ENCODE measurements around the gene MCC.

MCC gene

DNA sequence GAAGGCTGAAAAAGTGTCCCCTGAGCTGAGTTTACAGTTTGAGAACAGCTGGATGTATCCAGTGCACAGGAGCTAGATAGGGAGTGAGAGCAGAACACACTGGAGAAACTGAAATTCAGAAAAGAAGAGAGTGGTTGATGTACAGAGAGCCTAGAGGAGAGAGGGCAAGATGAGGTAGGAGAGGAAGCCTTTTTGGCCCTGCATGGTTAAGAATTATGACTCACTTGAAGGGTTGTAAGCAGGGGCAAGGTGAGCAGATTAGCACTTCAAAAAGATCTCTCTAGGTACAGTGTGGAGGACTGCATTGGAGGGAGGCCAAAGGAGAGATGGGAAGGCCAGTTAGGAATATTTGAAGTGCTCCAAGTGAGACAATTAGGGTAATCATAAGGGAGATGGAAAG is 25.2 kb downstream of the MCC start:
- no peak for TF ChIP-seq YY1 (IDR thresholded peaks at IDR 0.05; ENCODE audit: low read depth)
- TF ChIP-seq, protein P1, sequence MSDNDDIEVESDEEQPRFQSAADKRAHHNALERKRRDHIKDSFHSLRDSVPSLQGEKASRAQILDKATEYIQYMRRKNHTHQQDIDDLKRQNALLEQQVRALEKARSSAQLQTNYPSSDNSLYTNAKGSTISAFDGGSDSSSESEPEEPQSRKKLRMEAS (IDR thresholded peaks at IDR 0.05), result no peak
- TF ChIP-seq, protein P2, sequence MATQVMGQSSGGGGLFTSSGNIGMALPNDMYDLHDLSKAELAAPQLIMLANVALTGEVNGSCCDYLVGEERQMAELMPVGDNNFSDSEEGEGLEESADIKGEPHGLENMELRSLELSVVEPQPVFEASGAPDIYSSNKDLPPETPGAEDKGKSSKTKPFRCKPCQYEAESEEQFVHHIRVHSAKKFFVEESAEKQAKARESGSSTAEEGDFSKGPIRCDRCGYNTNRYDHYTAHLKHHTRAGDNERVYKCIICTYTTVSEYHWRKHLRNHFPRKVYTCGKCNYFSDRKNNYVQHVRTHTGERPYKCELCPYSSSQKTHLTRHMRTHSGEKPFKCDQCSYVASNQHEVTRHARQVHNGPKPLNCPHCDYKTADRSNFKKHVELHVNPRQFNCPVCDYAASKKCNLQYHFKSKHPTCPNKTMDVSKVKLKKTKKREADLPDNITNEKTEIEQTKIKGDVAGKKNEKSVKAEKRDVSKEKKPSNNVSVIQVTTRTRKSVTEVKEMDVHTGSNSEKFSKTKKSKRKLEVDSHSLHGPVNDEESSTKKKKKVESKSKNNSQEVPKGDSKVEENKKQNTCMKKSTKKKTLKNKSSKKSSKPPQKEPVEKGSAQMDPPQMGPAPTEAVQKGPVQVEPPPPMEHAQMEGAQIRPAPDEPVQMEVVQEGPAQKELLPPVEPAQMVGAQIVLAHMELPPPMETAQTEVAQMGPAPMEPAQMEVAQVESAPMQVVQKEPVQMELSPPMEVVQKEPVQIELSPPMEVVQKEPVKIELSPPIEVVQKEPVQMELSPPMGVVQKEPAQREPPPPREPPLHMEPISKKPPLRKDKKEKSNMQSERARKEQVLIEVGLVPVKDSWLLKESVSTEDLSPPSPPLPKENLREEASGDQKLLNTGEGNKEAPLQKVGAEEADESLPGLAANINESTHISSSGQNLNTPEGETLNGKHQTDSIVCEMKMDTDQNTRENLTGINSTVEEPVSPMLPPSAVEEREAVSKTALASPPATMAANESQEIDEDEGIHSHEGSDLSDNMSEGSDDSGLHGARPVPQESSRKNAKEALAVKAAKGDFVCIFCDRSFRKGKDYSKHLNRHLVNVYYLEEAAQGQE (IDR thresholded peaks at IDR 0.05; ENCODE audit: low read depth), result no peak
- no peak for TF ChIP-seq EP300 (IDR thresholded peaks at IDR 0.05; ENCODE audit: borderline replicate concordance)
- TF ChIP-seq FOXM1 (IDR thresholded peaks at IDR 0.05; ENCODE audit: borderline replicate concordance, low read depth), result no peak
- TF ChIP-seq, protein P3, sequence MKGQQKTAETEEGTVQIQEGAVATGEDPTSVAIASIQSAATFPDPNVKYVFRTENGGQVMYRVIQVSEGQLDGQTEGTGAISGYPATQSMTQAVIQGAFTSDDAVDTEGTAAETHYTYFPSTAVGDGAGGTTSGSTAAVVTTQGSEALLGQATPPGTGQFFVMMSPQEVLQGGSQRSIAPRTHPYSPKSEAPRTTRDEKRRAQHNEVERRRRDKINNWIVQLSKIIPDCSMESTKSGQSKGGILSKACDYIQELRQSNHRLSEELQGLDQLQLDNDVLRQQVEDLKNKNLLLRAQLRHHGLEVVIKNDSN (IDR thresholded peaks at IDR 0.05), result no peak
- TF ChIP-seq NFIC (IDR thresholded peaks at IDR 0.05), result no peak
- TF ChIP-seq TCF12 (IDR thresholded peaks at IDR 0.05; ENCODE audit: low read depth), result no peak
- no peak for TF ChIP-seq EGR1 (IDR thresholded peaks at IDR 0.05)

DNA sequence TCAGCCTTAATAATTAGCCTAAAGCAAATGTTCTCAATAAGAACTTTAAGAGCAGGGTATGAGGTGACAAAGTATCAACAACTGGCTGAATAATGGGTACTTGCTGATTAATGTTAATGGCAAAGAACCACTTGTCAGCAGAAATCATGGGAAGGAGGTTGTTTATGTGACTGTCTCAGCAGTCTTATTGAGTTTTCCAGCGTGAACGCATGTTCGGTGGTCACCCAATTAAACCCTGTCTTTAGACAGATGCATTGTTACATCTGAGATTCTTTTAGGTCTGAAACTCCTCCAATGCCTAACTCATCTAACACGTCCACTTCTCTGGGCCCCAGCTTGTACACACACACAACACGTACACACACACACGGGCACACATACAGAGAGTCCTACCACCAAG is 35.3 kb downstream of the MCC start:
- TF ChIP-seq NFIC (IDR thresholded peaks at IDR 0.05) (no peak), ZBTB7A (IDR thresholded peaks at IDR 0.05; ENCODE audit: low read depth) (no peak), TCF12 (IDR thresholded peaks at IDR 0.05; ENCODE audit: low read depth) (no peak), CEBPB (IDR thresholded peaks at IDR 0.05) (no peak), CREB1 (IDR thresholded peaks at IDR 0.05; ENCODE audit: low read depth) (no peak), YY1 (IDR thresholded peaks at IDR 0.05; ENCODE audit: low read depth) (no peak), TEAD4 (IDR thresholded peaks at IDR 0.05) (no peak), TAF1 (IDR thresholded peaks at IDR 0.05; ENCODE audit: low read depth) (no peak)

DNA sequence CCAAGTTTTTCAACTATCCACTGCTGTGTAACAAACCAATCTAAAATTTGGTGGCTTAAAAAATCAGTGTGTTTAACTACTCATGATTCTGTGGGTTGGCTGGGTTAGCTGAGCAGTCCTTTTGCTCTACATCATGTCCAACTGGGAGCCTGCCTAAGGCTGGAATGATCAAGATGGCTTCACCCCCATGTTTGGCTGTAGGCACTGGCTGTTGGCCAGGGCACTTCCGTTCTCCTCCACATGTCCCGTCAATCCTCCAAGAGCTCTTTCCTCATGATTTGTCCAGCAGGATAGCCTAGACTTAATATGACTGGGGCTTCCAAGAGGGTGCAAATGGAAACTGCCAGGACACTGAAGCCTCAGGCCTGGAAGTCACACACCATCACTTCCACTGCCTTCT is 36.5 kb downstream of the MCC start:
- TF ChIP-seq CREB1 (IDR thresholded peaks at IDR 0.05; ENCODE audit: low read depth), result no peak
- TF ChIP-seq, protein P1 (IDR thresholded peaks at IDR 0.05), result no peak
- no peak for TF ChIP-seq ZBTB7A (IDR thresholded peaks at IDR 0.05; ENCODE audit: low read depth)
- TF ChIP-seq, protein P3 (IDR thresholded peaks at IDR 0.05), result no peak
- TF ChIP-seq, protein P2 (IDR thresholded peaks at IDR 0.05; ENCODE audit: low read depth), result no peak
- TF ChIP-seq TCF12 (IDR thresholded peaks at IDR 0.05; ENCODE audit: low read depth), result no peak
- TF ChIP-seq NFIC (IDR thresholded peaks at IDR 0.05), result no peak
- TF ChIP-seq RAD21 (IDR thresholded peaks at IDR 0.05; ENCODE audit: low read depth), result no peak
- TF ChIP-seq CEBPB (IDR thresholded peaks at IDR 0.05), result no peak
- TF ChIP-seq EGR1 (IDR thresholded peaks at IDR 0.05), result no peak
- no peak for TF ChIP-seq TAF1 (IDR thresholded peaks at IDR 0.05; ENCODE audit: low read depth)
- TF ChIP-seq FOXM1 (IDR thresholded peaks at IDR 0.05; ENCODE audit: borderline replicate concordance, low read depth), result no peak
- TF ChIP-seq YY1 (IDR thresholded peaks at IDR 0.05; ENCODE audit: low read depth), result no peak
- no peak for TF ChIP-seq TEAD4 (IDR thresholded peaks at IDR 0.05)
- no peak for TF ChIP-seq EP300 (IDR thresholded peaks at IDR 0.05; ENCODE audit: borderline replicate concordance)

DNA sequence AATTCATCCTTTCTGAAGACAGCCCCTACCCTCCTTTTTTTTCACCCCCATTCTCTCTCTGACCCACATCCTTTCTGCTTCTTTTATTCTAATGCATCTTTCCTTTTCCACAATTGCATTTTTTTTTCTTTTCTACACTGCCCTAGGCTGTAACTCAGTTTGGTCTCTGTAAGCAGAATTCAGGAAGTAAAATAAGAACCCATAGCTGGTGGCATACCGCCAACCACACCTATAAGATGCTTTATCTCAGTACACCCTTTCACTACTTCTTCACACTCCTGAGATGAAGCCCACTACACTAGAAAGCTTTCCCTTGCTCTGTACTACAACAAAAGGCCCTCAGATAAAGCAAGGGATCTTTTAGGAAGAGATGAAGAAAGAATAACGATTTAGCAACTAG is 37.3 kb downstream of the MCC start:
- TF ChIP-seq CEBPB (IDR thresholded peaks at IDR 0.05), result no peak
- TF ChIP-seq, protein P2 (IDR thresholded peaks at IDR 0.05; ENCODE audit: low read depth), result no peak
- TF ChIP-seq RAD21 (IDR thresholded peaks at IDR 0.05; ENCODE audit: low read depth), result no peak
- TF ChIP-seq FOXM1 (IDR thresholded peaks at IDR 0.05; ENCODE audit: borderline replicate concordance, low read depth), result no peak
- TF ChIP-seq TCF12 (IDR thresholded peaks at IDR 0.05; ENCODE audit: low read depth), result no peak

DNA sequence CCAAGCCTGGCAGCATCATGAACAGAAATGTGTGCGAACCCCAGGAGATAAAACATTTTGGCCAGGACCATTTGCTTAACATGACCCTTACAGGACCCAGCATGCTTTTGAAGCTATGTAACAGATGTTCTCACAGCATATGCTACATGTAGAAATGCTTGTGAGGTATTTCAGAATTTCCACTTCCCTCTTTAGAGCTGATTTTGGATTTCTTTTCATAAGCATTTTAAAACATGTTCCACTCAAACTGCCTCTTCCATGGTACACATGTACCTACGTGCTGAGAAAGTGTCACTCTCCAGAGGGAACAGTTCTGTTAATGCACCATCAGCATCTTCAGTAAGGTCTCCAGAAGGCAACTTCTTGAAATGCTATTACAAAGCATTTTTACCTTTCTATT is 37.8 kb downstream of the MCC start:
- TF ChIP-seq, protein P2 (IDR thresholded peaks at IDR 0.05; ENCODE audit: low read depth), result no peak
- no peak for TF ChIP-seq ZBTB7A (IDR thresholded peaks at IDR 0.05; ENCODE audit: low read depth)
- no peak for TF ChIP-seq TEAD4 (IDR thresholded peaks at IDR 0.05)
- TF ChIP-seq TCF12 (IDR thresholded peaks at IDR 0.05; ENCODE audit: low read depth), result no peak
- no peak for TF ChIP-seq YY1 (IDR thresholded peaks at IDR 0.05; ENCODE audit: low read depth)
- no peak for TF ChIP-seq TAF1 (IDR thresholded peaks at IDR 0.05; ENCODE audit: low read depth)
- TF ChIP-seq EGR1 (IDR thresholded peaks at IDR 0.05), result no peak
- TF ChIP-seq, protein P3 (IDR thresholded peaks at IDR 0.05), result no peak
- no peak for TF ChIP-seq CEBPB (IDR thresholded peaks at IDR 0.05)

Measured in Ishikawa (cell line).